Measurements from ENCODE around the gene IRAK4. TPM values are rescaled to one million over a fixed set of nuclear protein-coding genes. Genes with fewer than 3 reads are reported as not detected.

IRAK4 gene
- total RNA-seq, 1 donor: 31.9 TPM

DNA sequence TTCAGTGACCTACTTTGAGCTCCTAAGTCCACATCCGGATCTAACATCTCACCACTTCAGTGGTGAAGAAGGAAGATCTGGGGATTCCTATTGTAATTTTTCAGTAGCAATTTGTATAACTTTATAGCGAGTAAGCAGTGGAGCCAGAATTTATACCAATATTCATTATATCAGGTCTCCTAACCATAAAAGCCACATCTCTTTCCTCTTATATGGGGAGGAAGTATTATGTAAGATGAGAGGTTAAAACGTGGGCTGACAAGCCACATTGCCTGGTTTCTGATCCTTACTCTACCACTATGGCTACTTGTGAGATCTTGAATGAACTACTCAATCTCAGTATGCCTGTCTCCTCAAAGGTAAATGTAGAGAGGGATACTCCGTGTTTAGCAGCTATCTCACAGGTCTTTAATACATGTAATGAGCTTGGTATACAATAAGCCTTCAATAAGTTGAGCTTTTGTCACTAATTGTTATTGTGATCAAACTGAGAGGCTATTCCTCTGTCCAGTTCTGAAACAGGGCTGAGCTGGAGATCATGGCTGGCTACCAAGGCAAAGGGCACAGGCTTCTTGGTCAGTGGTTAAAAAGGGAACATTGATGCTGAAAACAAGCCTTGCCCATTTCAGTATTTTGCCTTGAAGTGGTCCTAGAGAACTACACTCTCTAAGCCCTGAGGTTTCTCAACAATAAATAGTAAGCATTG, 73.9 kb downstream of the IRAK4 start:
- no peak overlapping the region for H3K4me3 ChIP-seq (ENCODE audit: low read depth, low read length)
- no peak for TF ChIP-seq CTCF (IDR thresholded peaks at IDR 0.05; ENCODE audit: insufficient read depth, low read length)
- DNase-seq (ENCODE audit: low read depth): no peak

- peak; percentile 17 for DNase-seq (ENCODE audit: low read depth)
- H3K4me3 ChIP-seq (ENCODE audit: low read depth, low read length): peak overlapping the region; percentile 77
- TF ChIP-seq CTCF (IDR thresholded peaks at IDR 0.05; ENCODE audit: insufficient read depth, low read length): no peak
These were observed 76.5 kb downstream of the IRAK4 start for GRCh38 chr12:43835264-43835655.

- peak; percentile 58 for DNase-seq (ENCODE audit: low read depth)
- TF ChIP-seq CTCF (IDR thresholded peaks at IDR 0.05; ENCODE audit: insufficient read depth, low read length): no peak
- peak within 1 kb of the TSS; percentile 77 for H3K4me3 ChIP-seq (ENCODE audit: low read depth, low read length)
These were observed 77.1 kb downstream of the IRAK4 start, which contains the start of gene TMEM117 for GRCh38 chr12:43835656-43836474. TSS of gene TMEM117 (plus strand) at chr12:43836081.

DNA sequence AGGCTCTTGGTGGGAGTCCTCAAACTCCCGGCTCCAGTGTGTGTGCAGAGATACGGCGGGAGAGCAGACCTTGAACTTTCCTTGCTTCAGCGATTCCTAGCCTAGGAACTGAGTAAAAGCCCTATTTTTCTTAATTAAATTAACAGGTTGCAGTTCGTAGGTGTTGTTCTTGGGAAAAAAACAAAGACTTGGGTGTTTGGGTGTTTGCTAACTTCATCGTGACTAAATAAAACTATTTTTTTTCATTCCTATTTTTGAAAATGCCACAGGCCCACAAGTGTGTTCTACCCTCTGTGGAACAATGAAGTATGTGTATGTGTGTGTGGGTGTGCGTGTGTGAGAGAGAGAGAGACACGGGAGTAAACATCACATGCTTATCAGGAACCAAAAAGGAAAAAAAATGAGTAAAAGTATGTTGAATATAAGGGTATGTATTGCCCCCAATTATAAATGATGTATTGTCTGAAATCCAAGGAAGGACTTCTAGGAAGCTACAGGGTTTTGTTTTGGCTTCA, 77.8 kb downstream of the IRAK4 start:
- TF ChIP-seq CTCF (IDR thresholded peaks at IDR 0.05; ENCODE audit: insufficient read depth, low read length): no peak
- peak; percentile 66 for DNase-seq (ENCODE audit: low read depth)
- peak overlapping the region; percentile 77 for H3K4me3 ChIP-seq (ENCODE audit: low read depth, low read length)

Other genes with a start within 250 kb of the IRAK4 start
- not detected in 2 replicates for gene ADAMTS20, start 206.7 kb upstream of the IRAK4 start, total RNA-seq (ENCODE audit: low replicate concordance)
- 27.9 and 29.4 TPM in 2 replicates for gene PUS7L, start 161 bp upstream of the IRAK4 start, total RNA-seq (ENCODE audit: low replicate concordance)
- gene TWF1, start 47.4 kb downstream of the IRAK4 start, total RNA-seq (ENCODE audit: low replicate concordance): 50.2 and 179 TPM in 2 replicates
- gene TMEM117, start 77.1 kb downstream of the IRAK4 start, total RNA-seq (ENCODE audit: low replicate concordance): 9.9 and 13.0 TPM in 2 replicates

All from fibroblast of the aortic adventitia (primary cell).